A673 (cell line): ENCODE results near the gene GRAP2. TPM values are rescaled to one million over a fixed set of nuclear protein-coding genes. Genes with fewer than 3 reads are reported as not detected.

ENCODE experiments used
- BruUV-seq: library from RNA; stranded (reverse); fragments of 400-500 nt; replicated peaks from 2 replicates; lab custom pipeline; 2021; lab: Mats Ljungman, UMichigan
- CTCF ChIA-PET: fragments of 300-600 bp; sonication (Branson Sonifier 250); formaldehyde crosslinking; loops from one replicate; lab custom pipeline; 2022; ENCODE audit warnings: antibody characterized with exemption; lab: Charles Lee
- POLR2A ChIA-PET: fragments of 300-600 bp; sonication (Branson Sonifier 250); formaldehyde crosslinking; loops from one replicate; lab custom pipeline; 2022; ENCODE audit warnings: antibody characterized with exemption; ENCODE audit not compliant: low non-redundant PET; lab: Charles Lee
- DNase-seq: peaks from one replicate; pipeline ENCODE4 v3.0.0-alpha.2; 2015; ENCODE audit warnings: low spot score
- H3K27ac ChIP-seq: fragments of 200-600 bp; sonication (generic); 2 replicates; pipeline ENCODE4 v1.5.1; 2016; ENCODE audit warnings: mixed run types, low read depth, mild to moderate bottlenecking, mixed read lengths, antibody characterized with exemption, low read length; ENCODE audit not compliant: poor library complexity, severe bottlenecking
- H3K27me3 ChIP-seq: fragments of 200-600 bp; sonication (generic); replicated peaks from 2 replicates; pipeline ENCODE4 v1.6.1; 2017; ENCODE audit warnings: mixed run types, low read depth, mild to moderate bottlenecking, mixed read lengths, antibody characterized with exemption, low read length; ENCODE audit not compliant: insufficient read depth, poor library complexity
- H3K36me3 ChIP-seq: fragments of 200-600 bp; sonication (generic); 2 replicates; pipeline ENCODE4 v1.6.1; 2016; ENCODE audit warnings: mixed run types, mild to moderate bottlenecking, mixed read lengths, antibody characterized with exemption, low read length; ENCODE audit not compliant: insufficient read depth, poor library complexity, severe bottlenecking
- H3K4me1 ChIP-seq: fragments of 200-600 bp; sonication (generic); 2 replicates; pipeline ENCODE4 v1.6.1; 2017; ENCODE audit warnings: mixed run types, mild to moderate bottlenecking, mixed read lengths, antibody characterized with exemption, low read length; ENCODE audit not compliant: insufficient read depth, poor library complexity, severe bottlenecking
- H3K4me3 ChIP-seq: fragments of 200-600 bp; sonication (generic); 2 replicates; pipeline ENCODE4 v1.5.1; 2016; ENCODE audit warnings: low read depth, mixed run types, mild to moderate bottlenecking, mixed read lengths, low read length; ENCODE audit not compliant: poor library complexity, severe bottlenecking
- H3K9me3 ChIP-seq: fragments of 200-600 bp; sonication (generic); 2 replicates; pipeline ENCODE4 v1.6.1; 2016; ENCODE audit warnings: mixed run types, low read depth, mild to moderate bottlenecking, mixed read lengths, antibody characterized with exemption, low read length; ENCODE audit not compliant: poor library complexity, severe bottlenecking
- EZH2 ChIP-seq: fragments of 200-600 bp; sonication (generic); IDR thresholded peaks from 2 replicates; pipeline ENCODE4 v1.6.1; 2017; ENCODE audit warnings: borderline replicate concordance, low read depth, mild to moderate bottlenecking, mixed read lengths, antibody characterized with exemption, low read length; ENCODE audit not compliant: poor library complexity, severe bottlenecking
- intact Hi-C: fragments of 100-400 bp; cut with micrococcal nuclease; formaldehyde crosslinking; loops from one replicate; pipeline ENCODE4 v1.10.0; 2022; ENCODE audit not compliant: unreplicated experiment
- total RNA-seq: library from RNA; stranded (reverse); gene quantifications from 2 replicates; pipeline ENCODE4 v1.2.3, GENCODE V29; 2021
- TF ChIP-seq, protein P1 (sequence below): fragments of 300-800, 200-600 bp; sonication (generic); conservative IDR thresholded peaks from 2 replicates; pipeline ENCODE4 v1.5.1; 2017; ENCODE audit warnings: low read depth, mild to moderate bottlenecking, antibody characterized with exemption, low read length, moderate library complexity, mixed read lengths

Gene GRAP2
- total RNA-seq, 1 experiment from 2014 or later = not detected

DNA sequence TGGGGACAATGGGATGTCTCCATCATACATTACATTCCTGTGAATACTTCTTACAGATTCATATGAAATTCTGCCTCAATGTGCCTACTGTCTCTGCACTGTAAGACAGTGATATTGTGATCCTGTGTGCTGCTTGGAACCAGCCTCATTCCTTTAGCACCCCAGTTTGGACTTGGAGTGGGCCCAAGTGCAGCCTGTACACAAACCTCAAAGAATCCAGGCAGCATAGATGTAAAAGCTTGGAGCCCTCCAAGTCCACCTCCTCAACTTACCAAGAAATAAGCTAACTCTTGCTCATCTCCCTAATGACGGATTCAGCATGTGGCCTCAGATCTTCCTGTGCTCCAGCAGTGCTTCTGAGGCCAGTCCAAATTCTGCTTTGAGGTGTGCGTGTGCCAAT is 24.4 kb downstream of the GRAP2 start:
- H3K4me1 ChIP-seq = no peaks in the 10 kb centered on the region
- no peak overlapping the region for H3K4me3 ChIP-seq
- no peak for DNase-seq
- no peak overlapping the region for H3K27ac ChIP-seq
- POLR2A ChIA-PET = no interaction called here
- H3K27me3 ChIP-seq = peaks cover 42% of the 10 kb centered on the region
- TF ChIP-seq, protein P1, sequence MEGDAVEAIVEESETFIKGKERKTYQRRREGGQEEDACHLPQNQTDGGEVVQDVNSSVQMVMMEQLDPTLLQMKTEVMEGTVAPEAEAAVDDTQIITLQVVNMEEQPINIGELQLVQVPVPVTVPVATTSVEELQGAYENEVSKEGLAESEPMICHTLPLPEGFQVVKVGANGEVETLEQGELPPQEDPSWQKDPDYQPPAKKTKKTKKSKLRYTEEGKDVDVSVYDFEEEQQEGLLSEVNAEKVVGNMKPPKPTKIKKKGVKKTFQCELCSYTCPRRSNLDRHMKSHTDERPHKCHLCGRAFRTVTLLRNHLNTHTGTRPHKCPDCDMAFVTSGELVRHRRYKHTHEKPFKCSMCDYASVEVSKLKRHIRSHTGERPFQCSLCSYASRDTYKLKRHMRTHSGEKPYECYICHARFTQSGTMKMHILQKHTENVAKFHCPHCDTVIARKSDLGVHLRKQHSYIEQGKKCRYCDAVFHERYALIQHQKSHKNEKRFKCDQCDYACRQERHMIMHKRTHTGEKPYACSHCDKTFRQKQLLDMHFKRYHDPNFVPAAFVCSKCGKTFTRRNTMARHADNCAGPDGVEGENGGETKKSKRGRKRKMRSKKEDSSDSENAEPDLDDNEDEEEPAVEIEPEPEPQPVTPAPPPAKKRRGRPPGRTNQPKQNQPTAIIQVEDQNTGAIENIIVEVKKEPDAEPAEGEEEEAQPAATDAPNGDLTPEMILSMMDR = no peak
- TF ChIP-seq EZH2 = no peak
- BruUV-seq = no TSS peak
- CTCF ChIA-PET = no interaction called here
- intact Hi-C loops = no loop called here
- H3K9me3 ChIP-seq = no peaks in the 10 kb centered on the region
- H3K36me3 ChIP-seq = no peaks in the 10 kb centered on the region

DNA sequence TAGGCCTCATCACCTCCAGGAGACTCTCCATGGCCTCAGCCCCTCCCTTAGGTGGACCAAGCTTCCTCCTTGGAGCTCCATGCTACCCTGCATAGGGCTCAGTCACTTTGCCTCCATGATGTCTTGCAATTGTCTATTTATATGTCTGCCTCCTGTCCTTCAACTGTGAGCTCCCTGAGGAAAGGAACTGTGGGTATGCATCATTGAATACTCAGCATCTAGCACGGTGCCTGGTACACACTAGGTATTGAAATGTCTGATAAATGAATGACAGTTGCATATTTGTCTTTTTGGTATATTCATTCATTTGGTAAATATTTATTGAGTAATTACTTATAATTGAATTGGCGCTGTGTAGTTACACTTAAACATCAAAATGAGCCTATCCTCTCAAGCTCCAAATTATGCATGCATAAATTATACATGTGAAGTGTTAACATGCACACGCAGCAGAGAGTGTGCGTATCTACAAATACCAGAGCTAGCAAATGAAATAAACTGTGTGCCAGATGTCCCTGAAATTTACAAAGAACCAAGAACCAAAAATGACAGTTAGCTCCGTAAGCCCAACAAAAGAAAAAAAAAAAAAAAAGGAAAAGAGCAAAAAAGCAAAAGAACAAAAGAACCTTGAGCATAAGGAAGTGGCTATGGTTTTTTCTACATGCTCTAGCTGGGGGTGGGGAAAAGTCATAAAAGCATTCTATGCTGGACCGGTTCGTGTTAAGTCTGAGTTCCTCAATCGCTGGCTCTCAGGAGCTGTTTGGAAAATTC is 25.2 kb downstream of the GRAP2 start:
- TF ChIP-seq, protein P1 = no peak
- no peak for TF ChIP-seq EZH2
- Histone ChIP-seq H3K9me3 (no peaks in the 10 kb centered on the region), H3K4me3 (no peak overlapping the region), H3K36me3 (no peaks in the 10 kb centered on the region), H3K27ac (no peak overlapping the region), H3K27me3 (peaks cover 42% of the 10 kb centered on the region), H3K4me1 (no peaks in the 10 kb centered on the region)
- POLR2A ChIA-PET = no interaction called here
- CTCF ChIA-PET = no interaction called here
- BruUV-seq = no TSS peak
- intact Hi-C loops = no loop called here
- no peak for DNase-seq

DNA sequence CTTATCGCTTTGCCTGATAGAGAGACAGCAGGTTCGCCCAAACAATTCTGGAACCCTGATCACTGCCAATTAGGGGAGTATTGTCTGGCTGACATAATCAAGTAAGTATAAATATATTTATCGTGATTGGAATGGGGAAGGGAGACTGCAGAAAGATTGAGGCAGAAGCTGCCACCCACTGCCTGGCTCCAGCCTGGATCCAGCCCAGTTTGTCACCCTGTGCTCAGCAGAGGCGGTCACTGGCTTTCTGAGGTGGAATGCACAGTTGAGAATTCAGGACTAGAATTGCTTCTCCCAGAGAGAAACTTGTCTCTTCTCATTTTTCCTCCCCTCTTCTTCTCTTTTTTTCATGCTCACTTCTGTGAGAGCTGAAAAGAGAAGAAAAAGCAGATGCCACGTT is 25.9 kb downstream of the GRAP2 start:
- intact Hi-C loops = no loop called here
- no TSS peak for BruUV-seq
- ChIA-PET POLR2A (no interaction called here), CTCF (no interaction called here)
- Histone ChIP-seq H3K27ac (no peak overlapping the region), H3K27me3 (peaks cover 47% of the 10 kb centered on the region), H3K4me1 (no peaks in the 10 kb centered on the region), H3K9me3 (no peaks in the 10 kb centered on the region), H3K36me3 (no peaks in the 10 kb centered on the region), H3K4me3 (no peak overlapping the region)
- DNase-seq = no peak
- TF ChIP-seq, protein P1 = no peak
- no peak for TF ChIP-seq EZH2
